OCI-LY1 (cell line): ENCODE data around the gene ROR1.

Source experiments
- CTCF ChIP-seq: fragments of 200-600 bp; sonication (generic), shearing (Covaris generic); IDR thresholded peaks from 2 replicates; pipeline ENCODE4 v1.5.1; 2017; ENCODE audit warnings: mild to moderate bottlenecking, antibody characterized with exemption, low read length, moderate library complexity, mixed read lengths
- EZH2 ChIP-seq: fragments of 200-600 bp; sonication (generic), shearing (Covaris generic); IDR thresholded peaks from 2 replicates; pipeline ENCODE4 v1.8.0; 2017; ENCODE audit warnings: borderline replicate concordance, mixed run types, mild to moderate bottlenecking, antibody characterized with exemption, low read length, moderate library complexity, mixed read lengths

- TF ChIP-seq CTCF (no peak), EZH2 (no peak)
Measured at GRCh38 chr1:63859480-63860275, 85.9 kb downstream of the ROR1 start.
